Measurements from ENCODE around the gene DMWD.

The DMWD gene, protein sequence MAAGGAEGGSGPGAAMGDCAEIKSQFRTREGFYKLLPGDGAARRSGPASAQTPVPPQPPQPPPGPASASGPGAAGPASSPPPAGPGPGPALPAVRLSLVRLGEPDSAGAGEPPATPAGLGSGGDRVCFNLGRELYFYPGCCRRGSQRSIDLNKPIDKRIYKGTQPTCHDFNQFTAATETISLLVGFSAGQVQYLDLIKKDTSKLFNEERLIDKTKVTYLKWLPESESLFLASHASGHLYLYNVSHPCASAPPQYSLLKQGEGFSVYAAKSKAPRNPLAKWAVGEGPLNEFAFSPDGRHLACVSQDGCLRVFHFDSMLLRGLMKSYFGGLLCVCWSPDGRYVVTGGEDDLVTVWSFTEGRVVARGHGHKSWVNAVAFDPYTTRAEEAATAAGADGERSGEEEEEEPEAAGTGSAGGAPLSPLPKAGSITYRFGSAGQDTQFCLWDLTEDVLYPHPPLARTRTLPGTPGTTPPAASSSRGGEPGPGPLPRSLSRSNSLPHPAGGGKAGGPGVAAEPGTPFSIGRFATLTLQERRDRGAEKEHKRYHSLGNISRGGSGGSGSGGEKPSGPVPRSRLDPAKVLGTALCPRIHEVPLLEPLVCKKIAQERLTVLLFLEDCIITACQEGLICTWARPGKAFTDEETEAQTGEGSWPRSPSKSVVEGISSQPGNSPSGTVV

DNA sequence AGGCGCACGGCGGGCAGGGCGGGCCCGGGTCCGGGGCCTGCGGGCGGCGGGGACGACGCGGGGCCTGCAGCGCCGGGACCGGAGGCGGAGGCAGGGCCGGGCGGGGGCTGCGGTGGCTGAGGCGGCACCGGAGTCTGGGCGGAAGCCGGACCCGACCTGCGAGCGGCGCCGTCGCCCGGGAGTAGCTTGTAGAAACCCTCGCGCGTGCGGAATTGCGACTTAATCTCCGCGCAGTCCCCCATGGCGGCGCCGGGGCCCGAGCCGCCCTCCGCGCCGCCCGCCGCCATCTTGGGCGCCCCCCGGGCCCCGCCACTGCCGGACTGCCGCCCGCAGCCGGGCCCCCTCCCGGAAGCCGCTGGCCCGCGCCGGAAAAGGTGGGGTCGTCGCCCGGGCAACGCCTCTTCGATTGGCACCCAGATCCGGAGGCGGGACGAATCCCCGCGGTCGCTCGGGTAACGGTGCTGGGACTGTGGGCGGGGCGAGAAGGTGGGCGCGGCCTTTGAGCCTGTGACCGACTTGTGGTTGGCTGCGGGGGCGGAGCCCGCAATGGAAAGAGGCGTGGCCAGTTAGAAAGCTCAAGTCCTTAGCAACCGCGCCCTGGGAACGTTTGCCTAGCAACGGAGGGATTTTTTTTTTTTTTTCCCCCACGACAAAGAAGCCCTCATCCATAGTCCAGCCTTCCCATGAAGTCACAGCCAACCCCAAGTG, at the start of gene DMWD:
DMWD (minus strand) TSS at position 376 of the 708 bp plus-strand sequence; CDS start at position 287, 89 bp downstream.
- H3K4me1 ChIP-seq (ENCODE audit: control insufficient read depth, insufficient read depth, low read length), result peaks cover 3% of the 10 kb centered on the region
- no peaks in the 10 kb centered on the region for H3K9me3 ChIP-seq (ENCODE audit: control insufficient read depth, insufficient read depth, low read length)
- no peaks in the 10 kb centered on the region for H3K27me3 ChIP-seq (ENCODE audit: control insufficient read depth, insufficient read depth, low read length)
- H3K9ac ChIP-seq (ENCODE audit: low read depth, low read length), result peak within 1 kb of the TSS; percentile 94
- H3K27ac ChIP-seq (ENCODE audit: low read depth, low read length), result peak within 1 kb of the TSS; percentile 82
- H3K4me3 ChIP-seq (ENCODE audit: low read depth, low read length), result peak within 1 kb of the TSS; percentile 79
- H3K36me3 ChIP-seq (ENCODE audit: control insufficient read depth, insufficient read depth, low read length), result peaks cover 23% of the 10 kb centered on the region

DNA sequence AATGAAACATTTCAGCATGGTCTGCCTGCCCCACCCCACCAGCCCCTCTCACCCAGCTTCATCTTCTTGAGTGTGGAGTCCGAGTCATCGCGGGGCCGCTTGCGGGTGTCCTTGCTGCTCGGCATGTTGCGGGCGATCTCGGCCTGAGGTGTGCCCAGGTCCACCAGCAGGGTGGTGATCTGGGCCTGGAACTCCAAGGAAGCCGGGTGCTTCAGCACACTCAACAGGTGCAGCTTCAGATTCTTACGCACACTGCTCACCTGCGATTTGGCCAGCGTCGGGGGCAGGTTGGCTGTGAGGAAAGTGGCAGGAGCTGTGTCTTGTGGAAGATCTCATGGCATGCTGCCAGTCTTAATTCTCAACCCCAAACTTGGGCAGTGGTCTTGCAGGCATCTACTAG, 49.6 kb upstream of the DMWD start:
- no peak overlapping the region for H3K27ac ChIP-seq (ENCODE audit: low read depth, low read length)
- peaks cover 90% of the 10 kb centered on the region for H3K36me3 ChIP-seq (ENCODE audit: control insufficient read depth, insufficient read depth, low read length)
- H3K4me3 ChIP-seq (ENCODE audit: low read depth, low read length), result no peak overlapping the region
- no peaks in the 10 kb centered on the region for H3K27me3 ChIP-seq (ENCODE audit: control insufficient read depth, insufficient read depth, low read length)
- no peaks in the 10 kb centered on the region for H3K9me3 ChIP-seq (ENCODE audit: control insufficient read depth, insufficient read depth, low read length)
- H3K4me1 ChIP-seq (ENCODE audit: control insufficient read depth, insufficient read depth, low read length), result no peaks in the 10 kb centered on the region
- H3K9ac ChIP-seq (ENCODE audit: low read depth, low read length), result no peak overlapping the region

DNA sequence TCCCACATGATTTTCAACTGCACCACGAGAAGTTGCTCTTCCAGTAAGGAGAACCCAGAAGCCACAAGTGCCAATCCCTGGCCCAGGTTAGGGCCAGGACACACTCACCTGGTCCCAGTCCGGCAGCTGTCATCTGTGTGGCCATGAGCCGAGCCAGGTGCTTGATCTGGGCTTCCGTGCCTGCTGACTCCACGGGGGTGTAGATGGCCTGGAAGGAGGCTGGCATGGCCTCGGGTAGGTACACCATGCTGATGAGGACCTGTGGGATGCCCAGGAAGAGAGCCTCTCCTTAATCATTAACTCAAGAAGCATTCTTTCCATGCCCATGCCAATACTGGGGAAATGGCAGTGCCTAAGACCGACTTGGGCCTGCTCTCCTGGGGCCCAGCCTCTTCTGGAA, 42.3 kb upstream of the DMWD start:
- Histone ChIP-seq H3K27me3 (ENCODE audit: control insufficient read depth, insufficient read depth, low read length) (no peaks in the 10 kb centered on the region), H3K36me3 (ENCODE audit: control insufficient read depth, insufficient read depth, low read length) (peaks cover 88% of the 10 kb centered on the region), H3K27ac (ENCODE audit: low read depth, low read length) (no peak overlapping the region), H3K9me3 (ENCODE audit: control insufficient read depth, insufficient read depth, low read length) (no peaks in the 10 kb centered on the region), H3K4me1 (ENCODE audit: control insufficient read depth, insufficient read depth, low read length) (no peaks in the 10 kb centered on the region), H3K4me3 (ENCODE audit: low read depth, low read length) (no peak overlapping the region), H3K9ac (ENCODE audit: low read depth, low read length) (no peak overlapping the region)

DNA sequence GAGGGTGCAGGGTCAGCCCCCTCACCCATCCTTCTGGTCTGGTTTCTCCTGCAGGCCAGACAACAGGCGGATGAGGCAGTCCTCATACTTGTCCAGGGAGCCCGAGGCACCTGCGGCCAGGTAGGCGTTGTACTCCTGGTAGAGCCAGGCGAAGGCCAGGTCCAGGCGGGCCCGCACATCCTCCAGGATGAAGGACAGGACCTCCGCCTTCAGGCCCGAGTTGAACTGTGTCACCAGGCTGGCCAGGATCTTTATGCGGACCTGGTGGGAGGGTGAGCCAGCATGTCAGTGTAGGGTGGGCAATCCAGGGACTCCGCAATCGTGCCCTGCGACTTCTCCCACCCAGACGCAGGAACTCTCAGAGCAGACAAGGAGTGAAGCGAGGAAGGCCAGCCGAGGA, 36.3 kb upstream of the DMWD start:
- Histone ChIP-seq H3K9me3 (ENCODE audit: control insufficient read depth, insufficient read depth, low read length) (no peaks in the 10 kb centered on the region), H3K36me3 (ENCODE audit: control insufficient read depth, insufficient read depth, low read length) (peaks cover 94% of the 10 kb centered on the region), H3K9ac (ENCODE audit: low read depth, low read length) (no peak overlapping the region), H3K27ac (ENCODE audit: low read depth, low read length) (no peak overlapping the region), H3K27me3 (ENCODE audit: control insufficient read depth, insufficient read depth, low read length) (no peaks in the 10 kb centered on the region), H3K4me1 (ENCODE audit: control insufficient read depth, insufficient read depth, low read length) (no peaks in the 10 kb centered on the region), H3K4me3 (ENCODE audit: low read depth, low read length) (no peak overlapping the region)

DNA sequence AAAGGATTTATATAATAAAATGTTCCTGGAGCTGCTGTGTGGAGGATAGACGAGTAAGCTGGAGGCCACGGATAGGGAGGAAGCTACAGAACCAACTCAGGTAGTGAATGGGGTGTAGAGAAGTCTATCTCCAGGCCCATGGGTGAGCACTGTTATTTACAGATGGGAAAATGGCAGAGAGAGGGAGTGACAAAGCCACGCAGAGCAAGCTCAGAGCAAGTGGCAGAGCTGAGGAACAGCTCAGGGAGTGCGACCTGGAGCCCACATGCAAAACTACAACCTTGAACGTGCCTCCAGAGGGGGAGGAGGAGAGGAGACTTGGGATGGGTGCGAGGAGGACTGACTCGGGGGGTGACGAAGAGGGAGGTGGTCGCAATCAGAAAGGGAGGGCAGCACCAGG, 35.9 kb upstream of the DMWD start:
- Histone ChIP-seq H3K4me3 (ENCODE audit: low read depth, low read length) (no peak overlapping the region), H3K36me3 (ENCODE audit: control insufficient read depth, insufficient read depth, low read length) (peaks cover 95% of the 10 kb centered on the region), H3K4me1 (ENCODE audit: control insufficient read depth, insufficient read depth, low read length) (no peaks in the 10 kb centered on the region), H3K9ac (ENCODE audit: low read depth, low read length) (no peak overlapping the region), H3K9me3 (ENCODE audit: control insufficient read depth, insufficient read depth, low read length) (no peaks in the 10 kb centered on the region), H3K27ac (ENCODE audit: low read depth, low read length) (no peak overlapping the region), H3K27me3 (ENCODE audit: control insufficient read depth, insufficient read depth, low read length) (no peaks in the 10 kb centered on the region)

DNA sequence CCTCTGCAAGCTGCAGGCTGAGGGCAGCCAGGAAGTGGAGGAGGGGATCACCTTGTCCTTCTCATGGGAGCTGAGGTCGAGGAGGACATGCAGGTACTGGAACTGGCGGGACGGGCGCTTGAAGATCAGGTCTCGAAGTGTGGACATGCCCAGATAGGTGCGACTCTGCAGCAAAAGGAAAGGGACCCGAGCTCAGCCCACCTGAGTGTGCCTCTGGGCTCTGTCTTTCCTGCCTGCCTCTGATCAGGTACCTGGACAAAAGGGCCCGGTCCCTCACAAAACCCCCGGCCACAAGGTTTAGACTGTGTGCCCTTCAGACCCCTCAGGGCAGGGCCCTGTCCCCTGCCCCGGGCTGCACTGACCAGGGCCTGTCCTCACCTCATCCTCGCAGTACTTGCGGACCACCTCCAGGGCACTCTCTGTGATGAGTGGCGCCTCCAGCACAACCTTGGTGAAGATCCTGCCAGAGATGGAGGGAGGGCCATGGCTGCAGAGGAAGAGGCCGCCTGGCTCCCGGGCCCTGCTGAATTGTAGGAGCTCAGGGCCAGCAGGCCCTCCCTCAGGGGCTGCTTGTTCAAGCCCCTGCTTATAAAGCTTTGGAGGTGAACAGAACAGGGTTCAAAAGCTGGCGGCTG, 34.9 kb upstream of the DMWD start:
- no peaks in the 10 kb centered on the region for H3K4me1 ChIP-seq (ENCODE audit: control insufficient read depth, insufficient read depth, low read length)

DNA sequence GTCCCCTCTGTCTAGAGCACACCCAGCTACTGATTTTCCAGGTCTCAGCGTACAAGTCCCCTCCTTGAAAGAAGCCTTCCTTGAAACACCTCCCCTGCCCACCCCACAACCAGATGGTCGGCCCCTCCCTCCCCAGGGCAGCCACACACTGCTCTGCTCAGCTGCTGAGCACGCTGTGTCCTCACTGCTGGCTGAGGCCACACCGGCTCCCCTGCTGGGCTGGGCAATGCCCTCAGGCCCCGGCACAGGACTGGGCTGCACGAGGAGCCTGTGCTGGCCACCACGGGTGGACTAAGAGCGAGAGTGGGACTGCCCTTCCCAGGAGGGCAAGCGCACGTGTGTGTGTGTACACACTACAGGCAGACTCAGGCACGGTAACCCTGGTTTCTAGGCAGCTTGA, 34.3 kb upstream of the DMWD start:
- Histone ChIP-seq H3K9ac (ENCODE audit: low read depth, low read length) (no peak overlapping the region), H3K9me3 (ENCODE audit: control insufficient read depth, insufficient read depth, low read length) (no peaks in the 10 kb centered on the region), H3K27ac (ENCODE audit: low read depth, low read length) (no peak overlapping the region), H3K27me3 (ENCODE audit: control insufficient read depth, insufficient read depth, low read length) (no peaks in the 10 kb centered on the region), H3K4me3 (ENCODE audit: low read depth, low read length) (no peak overlapping the region), H3K36me3 (ENCODE audit: control insufficient read depth, insufficient read depth, low read length) (peaks cover 95% of the 10 kb centered on the region), H3K4me1 (ENCODE audit: control insufficient read depth, insufficient read depth, low read length) (no peaks in the 10 kb centered on the region)

More for the DNA sequence above, 34.9 kb upstream of the DMWD start:
- Histone ChIP-seq H3K4me3 (ENCODE audit: low read depth, low read length) (no peak overlapping the region), H3K9ac (ENCODE audit: low read depth, low read length) (no peak overlapping the region), H3K27ac (ENCODE audit: low read depth, low read length) (no peak overlapping the region), H3K27me3 (ENCODE audit: control insufficient read depth, insufficient read depth, low read length) (no peaks in the 10 kb centered on the region), H3K36me3 (ENCODE audit: control insufficient read depth, insufficient read depth, low read length) (peaks cover 98% of the 10 kb centered on the region), H3K9me3 (ENCODE audit: control insufficient read depth, insufficient read depth, low read length) (no peaks in the 10 kb centered on the region)

DNA sequence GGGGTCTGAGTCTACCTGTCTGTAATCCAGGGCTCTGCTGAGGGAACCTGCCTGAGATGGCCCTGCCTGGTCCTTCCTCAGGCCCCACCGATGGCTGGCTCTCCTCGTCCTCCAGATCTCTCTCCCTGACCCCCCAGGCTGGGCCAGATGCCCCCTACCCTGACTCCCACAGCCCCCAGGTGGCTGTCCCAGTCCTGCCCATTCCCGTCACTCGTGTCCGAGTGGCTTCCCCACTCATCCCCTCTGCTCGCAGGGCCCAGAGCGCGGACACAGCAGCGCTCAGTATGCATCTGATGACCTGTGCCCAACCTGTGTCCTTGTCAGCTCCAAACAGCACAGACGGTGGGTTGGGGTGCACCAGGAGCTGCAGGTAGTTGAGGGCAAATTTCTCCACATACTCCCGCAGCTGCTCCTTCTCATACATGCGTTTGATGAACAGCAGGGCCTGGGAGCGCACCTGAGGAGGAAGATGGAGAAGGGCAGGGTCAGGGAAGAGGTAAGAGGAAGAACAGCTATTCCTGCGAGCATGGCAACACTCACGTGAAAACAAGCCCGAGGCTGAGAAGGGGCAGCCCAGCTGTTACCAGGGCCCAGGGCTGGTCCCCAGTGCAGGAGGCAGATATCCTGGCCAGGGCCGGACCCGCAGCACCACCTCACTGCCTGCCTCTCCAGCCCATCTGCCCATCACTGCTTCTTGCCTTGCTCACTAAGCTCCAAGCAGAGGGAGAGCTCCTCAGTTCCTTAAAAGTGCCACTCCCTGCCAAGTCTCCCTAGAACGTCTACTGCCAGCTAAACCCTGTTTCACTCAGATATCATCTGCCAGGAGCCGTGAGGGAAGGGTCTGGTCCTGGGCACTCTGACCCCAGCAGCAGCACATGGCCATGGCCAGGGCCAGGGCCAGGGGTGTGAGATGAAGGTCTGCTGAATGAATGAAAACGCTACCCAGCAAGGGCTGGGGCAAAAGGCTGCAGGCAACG, 33.6 kb upstream of the DMWD start:
- no peaks in the 10 kb centered on the region for H3K27me3 ChIP-seq (ENCODE audit: control insufficient read depth, insufficient read depth, low read length)
- H3K9ac ChIP-seq (ENCODE audit: low read depth, low read length), result no peak overlapping the region
- H3K36me3 ChIP-seq (ENCODE audit: control insufficient read depth, insufficient read depth, low read length), result peaks cover 94% of the 10 kb centered on the region
- no peak overlapping the region for H3K27ac ChIP-seq (ENCODE audit: low read depth, low read length)
- H3K4me1 ChIP-seq (ENCODE audit: control insufficient read depth, insufficient read depth, low read length), result no peaks in the 10 kb centered on the region
- no peak overlapping the region for H3K4me3 ChIP-seq (ENCODE audit: low read depth, low read length)
- H3K9me3 ChIP-seq (ENCODE audit: control insufficient read depth, insufficient read depth, low read length), result no peaks in the 10 kb centered on the region

DNA sequence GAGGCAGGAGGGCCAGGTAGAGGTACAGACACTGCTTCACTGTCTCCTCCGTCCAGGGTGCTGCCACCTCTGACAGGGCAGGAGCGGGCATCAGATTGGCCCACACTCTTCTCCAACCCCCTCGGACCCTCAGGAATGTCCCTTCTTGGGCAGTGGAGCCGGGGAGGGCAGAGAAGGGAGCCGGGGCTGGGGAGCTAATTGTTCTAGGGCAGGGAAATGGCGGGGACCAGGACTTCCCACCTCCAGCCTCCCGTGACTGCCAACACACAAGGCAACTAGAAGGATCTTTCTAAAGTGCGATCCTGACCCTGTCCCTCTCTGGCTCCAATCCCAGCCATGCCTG, 32.6 kb upstream of the DMWD start:
- H3K9ac ChIP-seq (ENCODE audit: low read depth, low read length), result no peak overlapping the region
- H3K27ac ChIP-seq (ENCODE audit: low read depth, low read length), result no peak overlapping the region
- no peaks in the 10 kb centered on the region for H3K4me1 ChIP-seq (ENCODE audit: control insufficient read depth, insufficient read depth, low read length)
- H3K4me3 ChIP-seq (ENCODE audit: low read depth, low read length), result no peak overlapping the region
- no peaks in the 10 kb centered on the region for H3K27me3 ChIP-seq (ENCODE audit: control insufficient read depth, insufficient read depth, low read length)
- no peaks in the 10 kb centered on the region for H3K9me3 ChIP-seq (ENCODE audit: control insufficient read depth, insufficient read depth, low read length)
- H3K36me3 ChIP-seq (ENCODE audit: control insufficient read depth, insufficient read depth, low read length), result peaks cover 95% of the 10 kb centered on the region

Data from HUES48 (cell line).